GM18868 (cell line): ENCODE measurements around the gene C5orf47.

ENCODE experiments used
- ATAC-seq: cut with Tn5 transposase; IDR thresholded peaks from one replicate; pipeline ENCODE4 v1.9.1; 2021; ENCODE audit warnings: mild to moderate bottlenecking, moderate library complexity; ENCODE audit not compliant: unreplicated experiment

C5orf47 gene

DNA sequence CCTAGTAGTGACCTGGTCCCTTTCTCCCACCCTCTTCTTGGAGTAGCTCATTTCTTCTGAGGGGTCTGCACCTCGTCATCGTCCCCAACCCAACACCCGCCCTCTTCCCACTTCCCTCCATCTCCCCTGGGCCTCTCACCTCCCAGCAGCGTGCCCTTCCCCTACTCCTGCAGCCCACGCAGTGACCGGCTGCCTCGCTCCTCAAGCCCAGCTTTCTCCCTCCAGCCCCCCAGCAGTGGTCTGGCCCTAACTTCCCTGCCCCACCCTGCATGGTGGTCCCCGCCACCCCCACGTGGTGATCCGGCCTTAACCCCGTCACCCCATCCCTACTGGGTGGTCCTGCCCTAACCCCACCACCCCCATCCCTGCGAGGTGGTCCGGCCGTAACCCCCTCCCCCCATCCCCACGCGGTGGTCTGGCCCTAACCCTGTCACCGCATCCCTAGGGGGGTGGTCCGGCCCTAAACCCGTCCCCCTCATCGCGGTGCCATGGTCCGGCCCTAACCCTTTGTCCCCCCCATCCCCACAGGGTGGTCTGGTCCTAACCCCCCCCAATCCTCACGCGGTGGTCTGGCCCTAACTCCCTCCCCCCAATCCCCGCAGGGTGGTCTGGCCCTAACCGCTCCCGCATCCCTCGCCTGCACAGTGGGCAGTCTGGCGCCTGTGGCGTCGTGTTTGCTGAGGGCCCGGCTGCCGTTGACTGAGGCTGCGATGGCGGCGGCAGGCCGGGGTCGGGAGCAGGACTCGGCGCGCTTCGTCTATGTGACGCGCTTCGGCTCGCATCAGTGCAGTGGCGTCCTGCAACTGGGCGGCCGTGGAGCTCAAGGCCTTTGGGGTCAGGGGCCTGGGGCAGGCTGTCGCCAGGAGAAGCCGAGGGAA is at the start of gene C5orf47:
C5orf47 (plus strand) TSS at position 617 of the 878 bp plus-strand sequence; CDS start at position 711, 94 bp downstream.
- no peak for ATAC-seq

- ATAC-seq: no peak
Observed at GRCh38 chr5:173940269-173940668, 48.7 kb upstream of the C5orf47 start.

GRCh38 chr5:173941102-173941501 is 47.9 kb upstream of the C5orf47 start:
- ATAC-seq: no peak

- no peak for ATAC-seq
Observed at GRCh38 chr5:173941758-173942401, 47.1 kb upstream of the C5orf47 start.

DNA sequence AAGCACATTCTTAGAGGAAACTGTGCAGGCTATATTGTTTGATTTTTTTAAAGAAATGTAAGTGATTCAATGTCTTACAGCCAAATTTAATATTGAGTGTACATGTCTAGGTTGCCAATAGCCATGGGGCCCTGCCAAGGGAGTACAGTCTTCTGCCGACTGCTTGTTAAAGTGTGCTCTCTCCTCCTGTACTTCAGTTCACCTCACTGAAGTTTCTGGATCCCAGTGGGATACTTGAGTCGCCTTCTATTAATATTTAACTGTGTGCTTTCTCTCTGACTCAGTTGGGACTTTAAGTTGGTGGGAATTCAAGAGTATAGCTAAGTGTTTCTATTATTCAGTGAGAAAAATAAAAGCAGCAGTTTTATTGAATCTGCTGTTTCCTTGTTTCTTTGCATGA is 44.5 kb upstream of the C5orf47 start:
- no peak for ATAC-seq

DNA sequence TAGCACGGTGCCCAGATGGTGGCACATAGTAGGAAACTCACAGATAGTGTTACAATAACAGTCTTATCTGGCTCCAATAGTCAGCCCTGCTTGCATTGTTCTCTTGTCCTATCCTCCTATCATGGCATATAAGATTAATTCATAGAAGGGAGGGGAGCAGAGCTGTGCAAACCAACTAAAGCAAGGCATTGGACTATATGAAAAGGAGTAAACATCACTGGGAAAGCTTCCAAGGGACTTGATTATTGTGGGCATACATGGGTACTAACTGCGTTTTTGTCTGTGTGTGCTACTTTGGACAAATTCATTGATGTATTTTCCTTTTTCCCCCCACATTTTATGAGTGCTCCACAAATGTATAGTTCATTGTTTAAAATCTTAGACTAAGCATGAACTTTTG is 43.8 kb upstream of the C5orf47 start:
- no peak for ATAC-seq

DNA sequence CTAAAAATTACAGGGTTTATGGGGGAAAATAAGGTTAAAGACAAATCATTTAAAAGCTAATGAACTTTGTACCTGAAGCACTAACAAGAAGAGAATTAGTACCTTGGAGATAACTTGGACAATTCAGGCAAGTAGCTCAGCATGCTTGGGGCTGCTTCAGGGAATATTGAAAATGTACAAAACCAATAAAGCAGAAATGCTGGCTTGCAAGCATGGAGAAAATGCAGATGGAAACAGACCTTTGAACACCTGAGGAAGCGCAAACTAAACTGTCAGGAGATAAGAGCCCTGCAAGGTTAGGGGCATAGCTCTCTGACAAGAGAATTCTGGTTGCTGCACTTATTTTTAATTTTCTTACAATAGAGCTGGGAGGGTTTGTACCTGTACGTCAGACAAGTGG is 42.6 kb upstream of the C5orf47 start:
- ATAC-seq: no peak

GRCh38 chr5:173950829-173951228 is 38.1 kb upstream of the C5orf47 start:
- no peak for ATAC-seq

DNA sequence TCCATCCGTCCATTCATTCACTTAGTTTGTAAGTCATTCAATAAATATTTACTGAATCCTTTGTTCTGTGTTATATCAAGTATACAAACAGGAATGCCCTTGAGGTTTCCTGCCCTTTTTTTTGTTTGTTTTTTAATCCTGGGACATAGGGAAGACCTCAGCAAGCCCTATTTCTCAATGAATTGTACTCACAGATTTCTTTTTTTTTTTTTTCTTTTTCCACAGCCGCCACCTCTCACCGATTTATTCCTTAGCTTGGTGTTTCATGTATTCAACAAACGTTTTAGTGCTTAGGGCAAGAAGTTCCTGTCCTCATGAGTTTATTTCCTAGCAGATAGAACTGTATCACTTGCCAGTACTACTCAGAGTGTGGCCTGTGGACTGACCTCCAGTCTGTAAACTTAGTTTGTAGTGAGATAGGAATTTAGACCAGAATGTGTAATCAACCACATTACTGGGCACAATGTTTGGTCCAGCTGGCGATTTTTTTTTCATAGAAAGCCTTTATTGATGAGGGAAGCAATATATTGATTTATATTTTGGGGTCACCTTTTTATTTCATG is 35.4 kb upstream of the C5orf47 start:
- ATAC-seq: no peak

GRCh38 chr5:173954671-173955521 is 34.1 kb upstream of the C5orf47 start:
- no peak for ATAC-seq

DNA sequence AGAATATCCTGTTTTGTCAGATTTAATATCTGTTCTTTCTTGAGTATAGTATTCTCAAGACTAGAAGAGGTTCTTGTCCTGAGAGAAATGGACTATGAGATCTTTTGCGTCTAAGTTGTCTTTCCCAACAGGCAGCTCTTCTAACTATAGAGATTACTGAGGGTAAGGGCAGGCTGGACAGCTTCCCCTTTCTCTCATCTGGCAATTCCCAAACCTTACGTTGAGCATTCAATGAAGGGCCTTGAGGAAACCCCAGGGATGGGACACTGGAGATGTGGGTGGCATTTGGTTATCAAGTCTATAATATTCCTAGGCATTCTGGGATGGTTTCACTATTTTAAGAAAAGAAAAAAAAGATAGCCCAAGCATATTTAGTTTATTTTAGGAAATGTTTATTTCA is 28.0 kb upstream of the C5orf47 start:
- no peak for ATAC-seq

GRCh38 chr5:173961418-173961817 is 27.6 kb upstream of the C5orf47 start:
- no peak for ATAC-seq

GRCh38 chr5:173962436-173962972 is 26.5 kb upstream of the C5orf47 start:
- no peak for ATAC-seq

DNA sequence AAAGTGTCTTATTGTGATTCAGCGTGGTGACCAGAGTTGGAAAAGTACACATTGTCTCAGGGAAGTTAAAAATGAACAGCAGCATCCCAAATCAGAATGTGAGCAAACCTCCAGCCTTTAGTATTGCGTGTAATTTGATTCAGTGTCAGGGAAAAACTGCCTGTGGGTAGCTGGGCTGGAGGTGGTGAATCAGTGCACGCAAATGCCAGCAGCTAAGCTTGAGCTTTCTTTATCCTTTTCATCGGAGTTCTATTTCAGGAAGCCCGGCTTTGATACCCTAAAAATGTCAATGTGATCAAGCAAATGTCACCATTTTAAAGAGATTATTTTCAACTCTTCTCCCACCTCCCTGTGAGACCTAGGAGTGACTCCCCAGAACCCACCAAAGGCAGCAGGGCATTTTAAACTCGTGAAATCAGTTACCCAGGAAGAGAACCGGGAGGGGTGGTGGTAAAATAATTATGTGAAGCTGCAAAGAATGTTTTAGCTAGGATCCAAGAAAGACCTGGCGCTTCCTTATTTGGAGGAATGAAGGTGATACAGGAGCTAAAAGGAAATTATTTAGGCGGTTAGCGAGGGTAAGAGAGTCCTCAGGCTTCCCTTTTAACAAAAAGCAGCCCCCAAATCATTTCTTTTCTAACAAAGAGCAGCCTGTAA is 25.7 kb upstream of the C5orf47 start:
- ATAC-seq: no peak

DNA sequence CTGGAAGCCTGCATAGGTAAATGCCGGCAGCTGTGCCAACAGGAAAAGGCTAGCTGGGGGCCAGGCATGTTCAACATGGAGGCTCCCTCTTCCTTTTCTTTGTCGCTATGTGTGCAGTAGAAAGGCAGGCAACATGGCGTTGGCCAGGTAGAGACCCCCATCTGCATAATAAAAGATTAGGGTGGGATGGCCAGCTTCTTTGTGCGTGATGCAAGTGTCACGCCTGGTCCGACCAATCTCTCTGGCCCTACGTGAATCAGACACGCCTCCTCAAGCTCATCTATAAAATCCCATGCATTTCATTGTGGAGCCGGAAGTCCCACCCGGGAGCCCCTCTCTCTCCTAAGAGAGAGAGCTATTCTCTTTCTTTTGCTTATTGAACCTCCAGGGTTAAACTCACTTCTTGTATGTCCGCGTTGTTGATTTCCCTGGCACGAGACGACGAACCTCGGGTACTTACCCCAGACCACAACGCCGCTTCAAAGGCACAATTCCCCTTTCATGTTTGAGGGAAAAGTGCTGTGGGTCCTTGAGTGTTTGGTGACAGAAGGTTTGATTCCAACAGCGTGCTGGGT is 25.0 kb upstream of the C5orf47 start:
- ATAC-seq: no peak

- ATAC-seq: no peak
Observed at GRCh38 chr5:173964506-173964905, 24.5 kb upstream of the C5orf47 start.

GRCh38 chr5:173967241-173967640 is 21.7 kb upstream of the C5orf47 start:
- ATAC-seq: no peak

- no peak for ATAC-seq
Observed at GRCh38 chr5:173968154-173968797, 20.7 kb upstream of the C5orf47 start.
